HepG2 (cell line): ENCODE results near the gene METTL27. TPM values are rescaled to one million over a fixed set of nuclear protein-coding genes. Genes with fewer than 3 reads are reported as not detected.

Experiments
- ATAC-seq: fragments of 200-7000 bp; cut with Tn5 transposase; 3 replicates; pipeline ENCODE4 v1.9.1; 2020; ENCODE audit warnings: mild to moderate bottlenecking, moderate library complexity
- BruUV-seq: library from RNA; stranded (reverse); fragments of 400-500 nt; replicated peaks from 2 replicates; lab custom pipeline; 2021; lab: Mats Ljungman, UMichigan
- CTCF ChIA-PET: fragments of 300-600 bp; formaldehyde crosslinking; extraction: SDS; loops from one replicate; lab custom pipeline; 2021; ENCODE audit warnings: low total read pairs, inconsistent platforms, low intra/inter-chr PET ratio; lab: Yijun Ruan, JAX
- POLR2A ChIA-PET: fragments of 350-600 bp; sonication (Branson Sonifier 250); formaldehyde crosslinking; loops from one replicate; lab custom pipeline; 2020; ENCODE audit warnings: antibody characterized with exemption, inconsistent platforms; lab: Yijun Ruan, JAX
- DNase-seq: peaks from one replicate; pipeline ENCODE4 v3.0.0-alpha.2; 2015; ENCODE audit warnings: low spot score
- FAIRE-seq: peaks from 3 replicates; lab custom pipeline; 2011; peaks lifted over from hg19 to GRCh38; lab: Jason Lieb, UNC
- H2AFZ ChIP-seq: one replicate; pipeline ENCODE4 v1.6.1; 2011; ENCODE audit warnings: low read length, inconsistent platforms
- H3K27ac ChIP-seq: fragments of 300-600 bp; 3 replicates; pipeline ENCODE4 v1.8.0; 2011; ENCODE audit warnings: mixed run types, mild to moderate bottlenecking, mixed read lengths, low read length, inconsistent platforms; ENCODE audit not compliant: insufficient read depth; ENCODE audit errors: extremely low read length
- H3K27me3 ChIP-seq, 2 experiments: fragments of 200-600 bp in 1 of 2; 2 replicates in 1 of 2; 3 replicates in 1 of 2; pipeline versions ENCODE4 v1.6.0 to v1.8.0; 2011; ENCODE audit warnings: low read length in 2 of 2, mild to moderate bottlenecking in 2 of 2, moderate library complexity in 2 of 2, inconsistent platforms in 1 of 2; ENCODE audit not compliant: insufficient read depth in 2 of 2, control insufficient read depth in 1 of 2
- H3K36me3 ChIP-seq, 2 experiments: fragments of 200-600 bp in 1 of 2; replicated peaks in 1 of 2; 2 replicates in 1 of 2; 3 replicates in 1 of 2; pipeline versions ENCODE4 v1.5.1 to v1.8.0; 2011; ENCODE audit warnings: low read length in 2 of 2, inconsistent platforms in 1 of 2; ENCODE audit not compliant: insufficient read depth in 2 of 2, control insufficient read depth in 1 of 2
- H3K4me1 ChIP-seq: 2 replicates; pipeline ENCODE4 v1.5.1; 2012; ENCODE audit warnings: low read length, inconsistent platforms; ENCODE audit not compliant: insufficient read depth
- H3K4me2 ChIP-seq: 2 replicates; pipeline ENCODE4 v1.6.0; 2011; ENCODE audit warnings: low read depth, low read length, inconsistent platforms
- H3K4me3 ChIP-seq, 3 experiments: fragments of 200-600 bp in 1 of 3; sonication (generic), shearing (Covaris generic) in 1 of 3; replicated peaks in 1 of 3; 2 replicates each; pipeline ENCODE4 v1.5.1; 2011 to 2016; ENCODE audit warnings: low read length in 3 of 3, inconsistent platforms in 2 of 3, low read depth in 2 of 3, mild to moderate bottlenecking in 2 of 3, control low read depth in 1 of 3, mixed read lengths in 1 of 3; ENCODE audit not compliant: insufficient read depth in 1 of 3
- H3K79me2 ChIP-seq: one replicate; pipeline ENCODE4 v1.6.1; 2011; ENCODE audit warnings: low read length, inconsistent platforms; ENCODE audit not compliant: insufficient read depth
- H3K9ac ChIP-seq: 2 replicates; pipeline ENCODE4 v1.6.0; 2011; ENCODE audit warnings: mild to moderate bottlenecking, low read depth, low read length, inconsistent platforms; ENCODE audit not compliant: insufficient read depth
- H3K9me3 ChIP-seq: 2 replicates; pipeline ENCODE4 v1.5.1; 2012; ENCODE audit warnings: mild to moderate bottlenecking, low read length
- H4K20me1 ChIP-seq: 2 replicates; pipeline ENCODE4 v1.6.0; 2011; ENCODE audit warnings: inconsistent platforms, mild to moderate bottlenecking, low read length, moderate library complexity; ENCODE audit not compliant: insufficient read depth
- ADNP ChIP-seq: sonication (generic); formaldehyde crosslinking; IDR thresholded peaks from 2 replicates; pipeline ENCODE4 v1.4.0; 2020; ENCODE audit warnings: missing genetic modification reagents
- AGO2 ChIP-seq: fragments of 200-400 bp; formaldehyde crosslinking; optimal IDR thresholded peaks from 2 replicates; pipeline ENCODE3; 2017; ENCODE audit warnings: mild to moderate bottlenecking, low read depth, low read length, moderate library complexity
- ATM ChIP-seq: fragments of 450-650 bp; IDR thresholded peaks from 2 replicates; pipeline ENCODE4 v1.7.1; 2017; ENCODE audit warnings: mild to moderate bottlenecking, borderline replicate concordance
- KDM2A ChIP-seq: sonication (generic); formaldehyde crosslinking; IDR thresholded peaks from 2 replicates; pipeline ENCODE4 v1.4.0; 2020; ENCODE audit warnings: low read depth, missing genetic modification reagents, borderline replicate concordance
- LCORL ChIP-seq, 2 experiments: fragments of 450-650 bp in 1 of 2; sonication (generic) in 1 of 2; formaldehyde crosslinking in 1 of 2; IDR thresholded peaks; 2 replicates each; pipeline versions ENCODE4 v1.5.0 to v1.6.1; 2017 to 2020; ENCODE audit warnings: antibody characterized with exemption in 1 of 2, missing genetic modification reagents in 1 of 2
- NRL ChIP-seq: sonication (generic); formaldehyde crosslinking; IDR thresholded peaks from 2 replicates; pipeline ENCODE4 v1.5.0; 2020; ENCODE audit warnings: missing genetic modification reagents, mild to moderate bottlenecking, moderate library complexity, borderline replicate concordance
- RBAK ChIP-seq: sonication (generic); formaldehyde crosslinking; IDR thresholded peaks from 2 replicates; pipeline ENCODE4 v1.5.1; 2020; ENCODE audit warnings: mild to moderate bottlenecking, missing genetic modification reagents
- ZBTB33 ChIP-seq: sonication (generic); formaldehyde crosslinking; IDR thresholded peaks from 2 replicates; pipeline ENCODE4 v1.4.0; 2020; ENCODE audit warnings: missing genetic modification reagents
- ZBTB49 ChIP-seq: sonication (generic); formaldehyde crosslinking; IDR thresholded peaks from 2 replicates; pipeline ENCODE4 v1.4.0; 2020; ENCODE audit warnings: missing genetic modification reagents, borderline replicate concordance
- ZMYM2 ChIP-seq: sonication (generic); formaldehyde crosslinking; IDR thresholded peaks from 2 replicates; pipeline ENCODE4 v1.8.0; 2022; ENCODE audit warnings: mild to moderate bottlenecking, missing genetic modification reagents
- ZNF256 ChIP-seq: sonication (generic); formaldehyde crosslinking; conservative IDR thresholded peaks from 2 replicates; pipeline ENCODE4 v1.4.0; 2020; ENCODE audit warnings: missing genetic modification reagents
- ZSCAN12 ChIP-seq: sonication (generic); formaldehyde crosslinking; IDR thresholded peaks from 2 replicates; pipeline ENCODE4 v1.9.0; 2021; ENCODE audit warnings: mild to moderate bottlenecking, missing genetic modification reagents
- WGBS: methylation state at CpG from one replicate; pipeline ENCODE4 v1.1.6; 2017; ENCODE audit warnings: low lambda C conversion rate; 5-methylcytosine and 5-hydroxymethylcytosine counted together
- in situ Hi-C: cut with HindIII; loops from 2 replicates; pipeline ENCODE4 v1.10.0; 2017; ENCODE audit warnings: low pct_unique_long_range_greater_than_20kb; ENCODE audit not compliant: extremely low pct_ligation_motif_present
- intact Hi-C: fragments of 100-400 bp; cut with micrococcal nuclease; formaldehyde crosslinking; loops from one replicate; pipeline ENCODE4 v1.10.0; 2022; ENCODE audit not compliant: unreplicated experiment
- polyA plus RNA-seq, 8 experiments: library from polyadenylated mRNA; depleted of rRNA in 3 of 8; stranded (reverse) in 7 of 8; unstranded in 1 of 8; fragments of >200 nt; fragmentation: Illumina TruSeq in 4 of 8; extraction: Trizol in 4 of 8; gene quantifications; 2 replicates each; pipeline versions ENCODE4 v1.2.1 to v1.2.3, GENCODE V29; 2011 to 2016; ENCODE audit warnings: low read depth in 4 of 8, missing spikeins in 1 of 8, mixed read lengths in 1 of 8; ENCODE audit not compliant: insufficient read depth in 1 of 8
- total RNA-seq, 5 experiments: library from RNA; depleted of rRNA; stranded (reverse); fragments of >200 nt; fragmentation: Illumina TruSeq; extraction: Trizol; gene quantifications; 2 replicates each; pipeline ENCODE4 v1.2.3, GENCODE V29; 2016; ENCODE audit warnings: low read depth in 1 of 5

Gene METTL27
- total and polyA plus RNA-seq, 2 of the 13 experiments (the other 11 are each of a cell fraction or from before 2014, with no cell fraction given) = 2.0 to 3.0 TPM

GRCh38 chr7:73839743-73840714, 2.3 kb downstream of the METTL27 start:
- ChIA-PET POLR2A (interaction anchor here (3.7 kb wide), 1 partner anchor 8 kb away, joined by 55 read pairs; the partner anchor contains the start of gene CLDN4), CTCF (no interaction called here)
- no TSS peak for BruUV-seq
- Histone ChIP-seq H3K27me3 (no peaks in the 10 kb centered on the region), H3K4me1 (peaks cover 49% of the 10 kb centered on the region), H3K9ac (no peak overlapping the region), H3K9me3 (no peaks in the 10 kb centered on the region), H3K4me2 (0 out of 2 replicates have a peak overlapping the region, but pooled peaks have one; percentile 16), H3K27ac (no peak overlapping the region), H3K4me3 (no peak overlapping the region), H2AFZ (no peak overlapping the region), H4K20me1 (no peaks in the 10 kb centered on the region), H3K36me3 (no peaks in the 10 kb centered on the region), H3K79me2 (no peaks in the 10 kb centered on the region)
- peak; percentile 55 for ATAC-seq
- DNase-seq = no peak
- FAIRE-seq = no peak
- 74% methylated on average over 16 of the region's 22 CpGs for WGBS
- in situ Hi-C loops = no loop called here
- intact Hi-C loops = no loop called here
- no peak for TF ChIP-seq KDM2A
- no peak for TF ChIP-seq ATM
- peak; percentile 5 for TF ChIP-seq AGO2

- CTCF ChIA-PET = no interaction called here
- Histone ChIP-seq H3K9ac (no peak overlapping the region), H3K79me2 (no peaks in the 10 kb centered on the region), H4K20me1 (no peaks in the 10 kb centered on the region), H3K4me2 (peak overlapping the region; percentile 16; the same call in 1 of the 2 replicates), H3K9me3 (no peaks in the 10 kb centered on the region), H3K27me3 (no peaks in the 10 kb centered on the region), H3K27ac (no peak overlapping the region), H3K4me3 (no peak overlapping the region), H3K36me3 (no peaks in the 10 kb centered on the region), H2AFZ (no peak overlapping the region), H3K4me1 (peaks cover 49% of the 10 kb centered on the region)
- in situ Hi-C loops = no loop called here
- FAIRE-seq (no peak), DNase-seq (no peak), ATAC-seq (no peak)
- 17% methylated on average over 7 of the region's 7 CpGs for whole genome bisulfite sequencing
- intact Hi-C loops = no loop called here
- no TSS peak for BruUV-seq
- POLR2A ChIA-PET = no interaction called here
- TF ChIP-seq RBAK (CRISPR knock-in tag) (no peak), LCORL (IDR thresholded peaks at IDR 0.05) (no peak), LCORL (CRISPR knock-in tag; IDR thresholded peaks at IDR 0.05) (0 out of 2 replicates have a peak, but pooled peaks have one; percentile 18), ZSCAN12 (no peak), ZMYM2 (0 out of 2 replicates have a peak, but pooled peaks have one; percentile 40), ZNF256 (CRISPR knock-in tag) (no peak), ZBTB33 (CRISPR knock-in tag) (peak; percentile 49; the same call in 1 of the 2 replicates), NRL (CRISPR knock-in tag) (no peak), ADNP (CRISPR knock-in tag) (peak; percentile 66), ZBTB49 (CRISPR knock-in tag) (no peak)
Observed at GRCh38 chr7:73839290-73839689, 3.0 kb downstream of the METTL27 start.
